Measurements from ENCODE around the gene C1orf21.
A peak's percentile ranks its signal among the peaks of the same experiment; 100 is the strongest.

Gene C1orf21

DNA sequence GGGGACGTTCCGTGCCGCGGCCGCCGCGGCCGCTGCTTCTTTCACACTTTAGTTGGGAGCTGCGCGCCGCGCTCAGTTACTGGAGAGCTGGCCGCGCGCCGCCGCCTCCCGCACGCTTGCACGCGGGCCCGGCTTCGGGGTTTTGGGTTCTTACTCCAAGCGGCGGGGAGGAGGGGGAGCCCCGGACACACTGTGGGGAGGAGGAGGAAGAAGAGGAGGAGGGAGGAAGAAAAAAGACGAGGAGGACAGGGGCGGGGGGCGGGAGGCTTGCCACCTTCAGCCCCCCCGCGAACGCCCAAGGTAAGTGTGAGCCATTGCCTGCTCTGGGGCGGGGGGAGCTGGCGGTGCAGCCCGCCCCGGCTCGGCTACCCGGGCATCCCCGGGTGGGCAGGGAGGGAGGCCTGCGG lies 243 bp downstream of the C1orf21 start:
- DNase-seq (ENCODE audit: low read depth): peak; percentile 33

DNA sequence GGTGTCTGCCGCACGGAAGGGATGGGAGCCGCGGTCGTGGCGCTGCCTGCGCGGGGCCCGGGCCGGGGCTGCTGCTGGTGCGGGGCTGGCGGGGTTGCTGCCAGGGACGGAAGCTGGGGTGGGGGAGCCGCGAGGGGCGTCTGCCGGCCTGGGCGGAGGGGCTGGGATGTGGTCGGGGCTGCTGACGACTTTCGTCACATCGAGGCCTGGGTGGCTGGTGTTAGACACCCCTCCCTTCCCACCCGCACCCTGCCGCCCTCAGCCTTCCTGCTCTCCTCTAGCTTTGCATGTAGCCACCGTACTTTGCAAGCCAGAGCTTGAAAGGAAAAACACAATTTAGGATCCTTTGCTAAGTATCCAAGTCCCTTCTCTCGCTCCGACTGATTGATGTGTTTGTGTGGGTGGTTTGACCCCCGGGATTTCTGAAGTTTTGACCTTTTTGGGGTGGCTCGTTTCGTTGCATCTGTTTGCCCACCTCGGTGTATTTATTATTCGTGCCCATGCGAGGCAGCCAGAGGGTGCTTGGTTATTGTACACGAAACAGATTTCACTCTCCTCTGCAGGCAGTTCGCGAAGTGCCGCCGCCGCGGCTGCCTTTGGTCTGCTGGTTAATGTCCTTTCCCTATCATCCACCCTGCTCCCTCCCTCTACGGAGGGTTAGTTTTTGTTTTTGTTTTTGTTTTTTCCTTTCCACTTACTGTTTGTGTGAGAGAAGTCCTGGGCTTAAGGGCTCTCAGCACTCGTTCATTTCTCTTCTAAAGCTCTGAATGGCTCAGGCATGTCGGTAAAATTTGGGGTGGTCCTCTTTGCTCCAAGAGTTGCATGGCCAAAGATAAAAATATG lies 868 bp downstream of the C1orf21 start:
- peak; percentile 53 for DNase-seq (ENCODE audit: low read depth)

DNA sequence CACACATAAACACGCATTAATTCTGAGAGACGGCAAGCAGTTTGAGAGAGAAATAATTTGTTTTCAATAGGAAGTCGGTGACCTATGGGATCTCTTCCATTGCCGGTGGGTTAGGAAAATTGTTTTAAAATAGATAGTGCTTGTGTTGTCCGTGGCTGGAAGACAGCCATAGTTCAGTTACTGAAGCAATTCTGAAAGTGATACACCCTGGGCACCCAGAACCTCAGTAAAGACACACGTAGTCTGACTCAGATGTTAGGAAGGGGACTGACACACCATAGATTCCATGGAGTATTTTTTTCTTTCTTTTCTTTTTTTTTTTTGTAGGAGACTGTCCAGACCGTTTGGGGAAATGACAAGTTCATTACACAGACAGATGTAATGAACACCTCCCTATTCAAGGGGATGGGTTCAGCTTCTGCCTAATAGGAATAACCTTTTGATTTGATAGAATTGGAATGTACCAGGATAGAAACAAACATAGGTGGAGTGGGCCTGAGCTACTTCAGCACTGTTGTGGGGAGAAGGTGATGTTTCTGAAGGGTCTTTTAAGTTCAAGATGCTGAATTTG lies 1.6 kb downstream of the C1orf21 start:
- DNase-seq (ENCODE audit: low read depth): peak; percentile 94

DNA sequence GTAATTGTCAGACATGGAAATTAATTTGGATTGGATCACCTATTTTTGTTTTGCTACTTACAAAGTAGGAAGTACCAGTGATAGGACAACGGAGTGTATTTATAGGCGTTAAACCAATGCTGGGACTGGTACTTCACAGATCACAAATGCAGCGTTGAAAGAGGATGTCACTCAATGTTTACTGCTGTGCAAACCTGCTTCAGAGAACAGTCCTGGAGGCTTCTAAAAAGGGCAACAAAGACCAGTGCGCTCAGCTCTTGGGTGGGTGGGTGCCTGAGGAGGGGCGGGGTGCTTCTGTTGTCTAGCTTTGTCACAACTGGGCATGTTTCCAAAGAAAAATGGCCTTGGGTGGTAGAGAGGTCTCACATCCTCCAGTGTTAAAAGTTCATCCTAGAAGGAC lies 2.1 kb downstream of the C1orf21 start:
- DNase-seq (ENCODE audit: low read depth): peak; percentile 12

DNA sequence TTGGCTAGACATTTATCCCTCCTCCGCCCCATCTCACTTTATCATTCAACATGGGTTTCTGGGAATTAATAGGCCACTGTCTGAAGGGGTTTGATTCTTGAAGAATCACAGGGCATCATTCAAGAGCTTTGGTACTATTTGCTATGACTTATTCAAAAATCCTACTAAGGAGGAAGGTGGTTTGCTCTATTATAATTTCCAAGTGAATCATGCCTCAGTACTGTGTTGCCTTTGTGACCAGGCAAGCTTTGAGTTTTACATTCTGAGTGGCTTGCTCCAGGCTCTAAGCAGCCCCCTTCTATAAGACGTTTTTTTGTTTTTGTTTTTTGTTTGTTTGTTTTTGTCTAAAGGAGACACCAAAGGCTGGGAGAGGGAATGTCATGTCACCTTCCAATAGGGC lies 2.6 kb downstream of the C1orf21 start:
- peak; percentile 58 for DNase-seq (ENCODE audit: low read depth)

DNA sequence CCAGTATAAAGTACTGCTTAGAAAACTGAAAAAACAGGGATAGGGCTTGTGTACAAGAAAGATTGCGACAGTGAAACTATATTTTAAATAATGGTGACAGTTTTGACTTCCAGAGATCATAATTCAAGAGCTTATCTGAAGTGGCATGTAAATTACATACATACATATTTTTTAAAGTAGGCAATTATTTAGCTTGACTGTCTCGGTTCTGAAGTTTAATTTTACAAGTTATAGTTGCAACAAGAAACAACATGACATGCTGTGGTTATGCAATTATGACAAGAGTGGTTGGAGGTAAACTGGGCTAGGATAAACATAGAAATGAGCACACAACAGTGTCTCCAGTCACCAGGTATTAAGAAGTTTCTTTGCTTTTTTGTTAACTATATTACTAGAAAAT lies 4.1 kb downstream of the C1orf21 start:
- no peak for DNase-seq (ENCODE audit: low read depth)

DNA sequence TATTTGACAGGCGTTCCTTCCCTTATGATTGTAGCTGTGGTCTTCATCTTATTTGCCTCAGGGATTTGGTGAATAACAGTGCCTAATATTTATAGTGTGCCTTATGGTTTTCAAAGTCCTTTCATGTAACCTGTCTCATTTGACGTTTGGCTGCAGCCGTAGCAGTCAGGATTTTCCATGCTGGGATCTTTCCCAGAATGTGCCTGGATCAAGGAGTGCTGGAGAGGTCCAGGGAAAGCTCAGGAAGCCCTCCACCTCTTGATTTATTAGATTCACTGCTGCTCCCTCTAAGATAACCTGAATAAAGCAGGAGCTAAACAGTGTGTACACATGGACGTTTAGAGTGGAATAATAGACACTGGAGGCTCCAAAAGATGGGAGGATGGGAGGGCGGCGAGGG lies 5.2 kb downstream of the C1orf21 start:
- no peak for DNase-seq (ENCODE audit: low read depth)

DNA sequence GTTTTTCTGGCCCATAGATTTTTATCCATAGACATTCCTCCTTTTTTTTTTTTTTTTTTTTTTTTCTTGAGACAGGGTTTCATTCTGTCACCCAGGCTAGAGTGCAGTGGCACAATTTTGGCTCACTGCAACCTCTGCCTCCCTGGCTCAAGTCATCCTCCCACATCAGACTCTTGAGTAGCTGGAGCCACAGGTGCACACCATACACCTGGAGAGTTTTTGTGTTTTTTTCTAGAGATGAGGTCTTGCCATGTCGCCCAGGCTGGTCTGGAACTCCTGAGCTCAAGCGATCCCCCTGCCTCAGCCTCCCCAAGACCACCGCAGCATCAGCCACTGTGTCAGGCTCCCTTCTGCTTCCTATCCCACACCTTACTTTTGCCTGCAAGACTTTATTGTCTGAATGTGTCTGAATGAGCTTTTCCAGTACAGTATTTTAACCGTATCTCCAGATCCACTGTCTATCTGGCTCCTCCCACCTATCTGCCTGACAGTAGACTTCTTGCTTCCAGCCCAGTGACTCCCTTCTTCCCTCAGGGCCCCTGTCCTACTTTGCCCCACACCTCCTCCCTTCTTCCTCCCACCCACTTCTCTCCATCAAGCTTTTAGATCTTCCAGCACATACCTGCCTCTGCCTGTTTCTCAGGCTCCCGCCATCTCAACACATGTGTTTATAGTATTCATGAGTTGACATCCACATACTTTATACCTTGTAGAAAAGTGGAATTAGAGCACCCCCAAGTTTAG lies 6.1 kb downstream of the C1orf21 start:
- no peak for DNase-seq (ENCODE audit: low read depth)

DNA sequence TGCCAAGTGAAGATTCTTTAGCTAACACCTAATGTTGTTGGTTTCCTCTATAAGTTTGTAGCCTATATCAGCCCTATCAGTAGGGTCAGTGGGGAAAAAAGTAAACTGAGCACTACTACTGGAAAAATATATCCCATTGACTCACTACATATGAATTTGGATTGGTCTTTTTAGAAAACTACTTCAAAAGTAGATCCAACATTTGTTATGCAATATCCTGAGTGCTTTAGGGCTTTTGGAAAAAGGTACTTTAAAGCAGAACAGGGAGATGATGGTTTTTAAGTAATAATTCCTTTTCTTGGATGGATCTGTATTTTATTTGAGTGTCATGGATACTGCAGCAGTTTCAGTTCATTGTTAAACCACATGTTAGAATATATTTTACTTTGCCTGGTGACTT lies 7.1 kb downstream of the C1orf21 start:
- peak; percentile 11 for DNase-seq (ENCODE audit: low read depth)

DNA sequence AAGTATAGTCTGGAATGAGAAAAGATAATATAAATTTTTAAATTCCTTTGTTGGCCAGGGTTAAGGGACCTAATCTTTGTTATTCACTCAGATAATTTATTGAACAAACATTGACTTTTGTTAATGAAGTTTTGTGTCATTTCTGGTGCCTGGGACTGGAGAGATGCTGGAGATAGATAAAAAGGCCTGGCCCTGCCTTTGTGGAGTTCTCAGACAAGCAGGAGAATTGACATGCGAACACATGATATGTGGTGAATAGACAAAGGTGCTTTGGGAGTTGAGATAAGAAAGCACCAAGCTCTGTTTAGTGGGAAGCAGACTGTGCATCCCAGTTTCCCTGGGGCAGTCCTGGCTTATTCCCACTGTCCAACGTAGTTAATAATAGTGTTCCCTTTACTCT lies 8.5 kb downstream of the C1orf21 start:
- no peak for DNase-seq (ENCODE audit: low read depth)

DNA sequence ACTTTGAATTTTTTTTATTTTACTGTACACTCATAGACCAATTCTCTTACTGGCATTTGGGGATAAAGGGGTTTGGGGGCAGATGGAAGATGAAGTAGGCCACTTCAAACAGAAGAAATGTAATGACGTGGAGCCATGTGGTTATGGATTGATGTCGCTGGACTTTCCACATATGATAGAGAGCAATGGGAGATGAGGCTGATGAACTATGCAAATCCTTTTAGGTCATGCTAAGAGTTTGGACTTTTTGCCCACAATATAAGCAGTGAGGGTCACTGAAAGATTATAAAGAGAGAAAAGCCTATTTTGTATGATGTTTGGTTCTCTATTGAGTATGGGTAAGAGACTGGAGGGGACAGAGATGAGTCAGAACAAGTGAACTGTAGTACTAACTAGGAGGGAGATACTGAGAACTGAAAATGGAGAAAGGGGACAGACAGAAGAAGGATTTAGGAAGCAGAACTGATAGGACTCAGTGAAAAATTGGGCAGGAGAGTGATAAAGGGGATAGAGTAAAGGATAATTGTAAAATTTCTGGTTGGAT lies 9.2 kb downstream of the C1orf21 start:
- DNase-seq (ENCODE audit: low read depth): no peak

DNA sequence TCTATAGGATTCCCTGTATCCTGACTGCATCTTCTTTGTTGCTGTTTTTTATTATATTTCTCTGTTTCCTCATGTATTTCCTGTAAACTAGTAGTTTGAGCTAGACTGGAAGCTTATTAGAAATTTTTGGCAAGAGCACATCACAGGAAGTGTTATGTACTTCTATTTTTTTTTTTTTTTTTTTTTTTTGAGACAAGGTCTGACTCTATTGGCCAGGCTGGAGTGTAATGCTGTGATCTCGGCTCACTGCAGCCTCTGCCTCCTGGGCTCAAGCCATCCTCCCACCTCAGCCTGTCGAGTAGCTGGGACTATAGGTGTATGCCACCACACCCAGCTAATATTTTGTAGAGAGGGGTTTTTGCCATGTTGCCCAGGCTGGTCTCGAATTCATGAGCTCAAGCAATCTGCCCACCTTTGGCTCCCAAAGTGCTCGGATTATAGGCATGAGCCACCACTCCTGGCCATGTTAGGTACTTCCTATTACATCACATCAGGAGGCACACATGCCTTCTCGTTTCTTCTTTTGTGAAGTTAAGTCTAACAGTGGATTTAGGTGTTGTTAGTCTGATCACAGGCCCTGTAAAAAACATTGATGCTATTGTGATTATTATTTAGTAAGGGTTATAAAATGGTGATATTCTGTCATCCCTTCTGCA lies 12.5 kb downstream of the C1orf21 start:
- no peak for DNase-seq (ENCODE audit: low read depth)

DNA sequence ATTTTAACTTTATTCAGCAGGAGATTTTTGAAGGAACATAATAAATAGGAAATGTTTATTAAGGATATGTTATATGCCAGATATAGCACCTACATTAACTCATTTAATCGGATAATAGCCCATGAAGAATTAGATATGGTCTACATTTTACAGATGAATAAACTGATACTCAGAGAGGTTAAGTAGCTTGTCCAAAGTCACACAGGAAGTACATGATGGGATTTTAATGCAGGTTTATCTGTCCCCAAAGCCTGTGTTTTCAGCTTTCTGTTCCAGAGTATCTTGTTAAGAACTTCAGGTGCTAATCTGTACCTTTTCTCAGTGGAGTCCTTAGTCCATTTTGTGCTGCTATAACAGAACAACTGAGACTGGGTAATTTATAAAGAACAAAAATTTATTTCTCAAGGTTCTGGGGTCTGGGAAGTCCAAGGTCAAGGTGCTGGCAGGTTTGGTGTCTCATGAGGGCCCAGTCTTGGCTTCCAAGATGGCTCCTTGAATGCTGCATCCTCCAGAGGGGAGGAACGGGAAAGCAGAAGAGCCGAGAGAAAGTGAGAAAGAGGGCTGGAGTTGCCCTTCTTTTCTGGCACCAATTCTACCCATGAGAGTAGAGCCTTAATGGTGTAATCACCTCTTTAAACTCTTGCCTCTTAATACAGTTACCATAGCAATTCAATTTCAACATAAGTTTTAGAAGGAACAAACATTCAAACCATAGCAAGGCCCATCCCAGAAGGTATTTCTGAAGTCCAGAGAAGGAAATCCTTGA lies 17.3 kb downstream of the C1orf21 start:
- DNase-seq (ENCODE audit: low read depth): no peak

DNA sequence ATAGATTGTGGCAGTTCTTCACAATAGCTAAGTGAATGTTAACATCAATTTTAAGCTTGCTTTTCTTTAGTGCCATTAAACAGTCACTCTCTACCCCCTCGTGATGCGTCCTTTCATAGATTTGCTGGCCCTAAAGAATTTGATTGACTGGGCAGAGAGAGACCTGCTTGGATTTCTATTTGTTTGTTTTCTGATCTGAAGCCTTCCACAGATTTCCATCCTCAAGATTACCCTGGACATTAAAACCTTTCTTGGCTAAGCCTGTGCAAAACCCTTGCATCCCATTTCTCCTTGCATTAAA lies 17.8 kb downstream of the C1orf21 start:
- DNase-seq (ENCODE audit: low read depth): no peak

DNA sequence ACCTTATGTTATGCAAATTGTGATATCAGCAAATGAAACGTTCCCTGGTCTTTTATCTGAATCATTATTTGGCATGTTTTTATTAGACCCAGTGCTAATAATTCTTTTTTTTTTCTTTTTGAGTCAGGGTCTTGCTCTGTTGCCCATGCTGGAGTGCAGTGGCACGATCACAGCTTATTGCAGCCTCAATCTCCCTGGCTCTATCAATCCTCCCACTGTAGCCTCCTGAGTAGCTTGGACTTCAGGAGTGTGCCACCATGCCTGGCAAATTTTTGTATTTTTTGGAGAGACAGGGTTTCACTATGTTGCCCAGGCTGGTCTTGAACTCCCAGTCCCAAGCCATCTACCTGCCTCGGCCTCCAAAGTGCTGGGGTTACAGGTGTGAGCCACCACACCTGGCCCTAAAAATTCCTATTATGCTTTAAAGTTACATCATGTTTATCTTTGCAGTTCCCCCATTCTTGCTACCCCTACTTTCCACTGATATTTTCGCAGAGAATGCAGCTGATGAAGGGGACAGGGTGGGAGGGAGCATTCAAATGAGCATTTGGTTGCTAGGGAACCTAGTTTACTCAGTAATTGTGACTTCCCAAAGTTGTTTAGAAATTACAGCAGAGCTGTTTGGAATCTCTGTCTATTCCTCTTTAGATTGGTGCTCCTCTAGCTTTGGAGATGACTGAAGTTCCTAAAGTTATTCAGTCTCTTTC lies 18.4 kb downstream of the C1orf21 start:
- no peak for DNase-seq (ENCODE audit: low read depth)

DNA sequence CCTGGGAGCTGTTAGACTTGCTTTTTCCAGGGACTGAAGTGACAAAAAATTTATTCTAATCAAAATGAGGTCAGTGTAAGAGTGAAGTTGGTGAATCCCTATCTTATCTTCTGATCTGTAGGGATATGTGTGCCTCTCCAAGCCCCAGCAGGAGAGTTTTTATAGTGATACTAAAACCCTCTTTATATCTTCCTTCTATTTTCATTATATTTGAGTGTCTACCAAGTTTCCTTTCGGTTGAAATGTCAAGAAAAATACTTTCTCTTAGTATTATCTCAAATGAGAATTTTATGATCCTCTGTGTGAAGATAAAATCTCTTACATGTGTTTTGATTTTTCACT lies 18.9 kb downstream of the C1orf21 start:
- DNase-seq (ENCODE audit: low read depth): no peak

DNA sequence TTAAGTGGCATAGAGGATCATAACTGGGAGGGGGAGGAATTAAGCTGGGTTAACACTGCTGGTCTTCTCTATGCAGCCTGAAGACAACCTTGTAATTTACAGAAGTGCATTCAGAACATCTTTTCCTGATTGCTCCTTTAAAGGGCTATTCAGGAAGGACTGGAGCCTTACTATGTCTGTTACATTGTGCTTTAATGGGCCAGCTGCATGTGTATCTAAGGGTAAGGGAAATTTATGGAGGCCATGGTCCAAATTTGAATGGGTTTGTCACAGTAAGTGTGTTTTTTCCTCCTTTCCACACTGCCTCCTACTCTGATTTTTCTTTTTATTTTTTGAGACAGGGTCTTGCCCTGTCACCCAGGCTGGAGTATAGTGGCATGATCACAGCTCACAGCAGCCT lies 19.6 kb downstream of the C1orf21 start:
- no peak for DNase-seq (ENCODE audit: low read depth)

DNA sequence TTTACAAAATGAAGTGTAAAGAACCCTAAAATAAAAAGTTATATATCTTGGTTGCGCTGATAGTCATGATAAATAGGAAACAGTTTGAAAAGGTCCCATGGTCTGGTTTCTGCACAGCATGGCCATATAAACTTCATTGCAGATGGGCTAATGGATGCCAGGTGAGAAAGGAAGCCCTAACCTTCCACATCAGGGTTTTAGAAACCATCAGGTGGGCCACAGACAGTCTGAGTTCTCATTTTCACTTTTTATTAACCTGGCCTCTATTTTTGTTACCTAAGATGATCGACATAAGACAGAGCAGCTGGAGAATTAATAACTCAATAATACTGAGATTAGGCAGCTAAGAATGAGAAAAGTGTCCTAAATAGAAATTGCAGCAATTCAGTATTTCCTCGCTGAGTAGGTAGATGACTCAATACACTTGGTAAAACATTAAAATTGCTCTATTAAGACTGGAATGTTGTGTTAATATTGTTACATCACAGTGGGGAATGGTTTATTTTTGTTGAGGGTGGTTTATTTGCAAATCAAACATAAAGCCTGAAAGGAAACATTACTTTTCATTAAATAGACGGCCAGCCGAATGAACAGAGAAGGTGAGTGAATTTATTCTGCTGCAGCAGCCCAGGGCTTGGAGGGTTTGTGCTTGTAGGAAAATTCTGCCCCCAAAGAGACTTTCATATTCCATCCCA lies 21.1 kb downstream of the C1orf21 start:
- peak; percentile 24 for DNase-seq (ENCODE audit: low read depth)

DNA sequence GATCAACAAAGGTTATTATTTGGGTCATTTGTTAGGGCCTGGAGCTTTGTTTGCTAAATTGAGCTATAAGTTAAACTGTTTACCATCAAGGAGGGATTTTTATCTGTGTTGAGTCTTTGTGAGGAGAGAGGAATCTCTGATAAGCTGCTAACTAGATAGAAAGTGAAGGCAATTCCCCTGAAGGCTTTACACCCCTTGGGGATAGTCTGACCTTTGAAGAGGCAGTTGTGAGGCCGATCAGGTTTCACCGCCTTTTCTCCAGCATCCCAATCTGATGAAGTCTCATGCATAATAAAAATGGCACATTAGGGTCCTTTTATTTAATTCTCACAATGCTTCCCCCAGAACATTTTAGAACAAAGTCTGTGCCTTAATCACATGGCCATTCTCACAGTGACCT lies 21.8 kb downstream of the C1orf21 start:
- DNase-seq (ENCODE audit: low read depth): no peak

DNA sequence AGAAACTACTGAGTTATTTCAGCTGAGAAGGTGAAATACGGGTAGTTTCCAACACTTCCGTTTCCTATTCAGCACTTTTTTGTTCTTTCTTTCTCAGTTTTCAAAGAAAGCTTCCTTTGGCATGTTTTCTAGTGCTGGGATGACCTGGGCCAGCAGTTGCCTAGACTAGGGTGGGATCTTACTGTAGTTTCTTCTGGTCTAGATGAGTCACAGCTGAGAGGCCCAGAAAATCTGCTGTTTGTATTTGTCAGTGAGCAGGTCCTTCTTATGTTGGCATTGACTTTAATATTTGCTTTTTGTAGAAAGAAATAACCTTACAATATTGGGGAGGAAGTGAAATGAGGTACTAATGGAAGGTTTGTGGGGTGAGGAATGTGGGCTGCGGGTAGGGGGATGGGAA lies 22.2 kb downstream of the C1orf21 start:
- DNase-seq (ENCODE audit: low read depth): peak; percentile 56

DNA sequence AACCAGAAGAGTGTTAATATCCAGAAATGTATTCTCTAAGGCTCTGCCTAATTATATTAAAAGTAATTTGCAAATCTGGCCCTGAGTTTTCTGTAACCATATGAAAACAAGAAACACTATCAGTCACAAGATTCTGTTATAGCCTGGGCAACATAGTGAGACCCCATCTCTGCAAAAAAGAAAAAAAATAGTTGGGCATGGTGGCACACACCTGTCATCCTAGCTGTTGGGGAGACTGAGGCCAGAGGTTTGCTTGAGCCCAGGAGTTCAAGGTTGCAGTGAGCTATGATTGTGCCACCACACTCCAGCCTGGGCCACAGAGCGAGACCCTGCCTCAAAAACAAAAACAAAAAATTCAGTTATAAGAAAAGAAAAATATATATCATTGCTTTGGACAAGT lies 25.6 kb downstream of the C1orf21 start:
- no peak for DNase-seq (ENCODE audit: low read depth)

All from ELR (cell line).